ENCODE measurements around the gene GSG1.
"Not testable (repeated sequence)": the region's sequence is repeated elsewhere in the genome, so short reads cannot be mapped to it uniquely, and the experiment has no call there.

The GSG1 gene

GRCh38 chr12:13093191-13093847 lies 10.1 kb downstream of the GSG1 start:
- no peak overlapping the region for H3K4me3 ChIP-seq (ENCODE audit: extremely low read depth, insufficient read depth, low read length, poor library complexity, severe bottlenecking)
- WGBS, 2 experiments (ENCODE audit: insufficient coverage in 2 of 2), result 76 to 84% methylated on average over 6 to 7 of the region's 7 CpGs
- H3K36me3 ChIP-seq (ENCODE audit: control insufficient read depth, insufficient read depth, low read length), result no peaks in the 10 kb centered on the region
- peaks cover 27% of the 10 kb centered on the region for H3K4me1 ChIP-seq (ENCODE audit: control insufficient read depth, insufficient read depth, low read length, poor library complexity, severe bottlenecking)
- no peaks in the 10 kb centered on the region for H3K9me3 ChIP-seq (ENCODE audit: control insufficient read depth, low read length)
- H3K27ac ChIP-seq (ENCODE audit: low read depth, low read length, severe bottlenecking), result no peak overlapping the region

- H3K4me1 ChIP-seq (ENCODE audit: control insufficient read depth, insufficient read depth, low read length, poor library complexity, severe bottlenecking), result peaks cover 16% of the 10 kb centered on the region
- 97 to 98% methylated on average over 3 to 5 of the region's 6 CpGs for WGBS, 2 experiments (ENCODE audit: insufficient coverage in 2 of 2)
Observed at GRCh38 chr12:13091832-13092231, 11.6 kb downstream of the GSG1 start.

GRCh38 chr12:13090054-13090453 lies 13.4 kb downstream of the GSG1 start:
- no peaks in the 10 kb centered on the region for H3K9me3 ChIP-seq (ENCODE audit: control insufficient read depth, low read length)
- H3K27ac ChIP-seq (ENCODE audit: low read depth, low read length, severe bottlenecking), result no peak overlapping the region
- peaks cover under 1% of the 10 kb centered on the region for H3K36me3 ChIP-seq (ENCODE audit: control insufficient read depth, insufficient read depth, low read length)
- peaks cover 14% of the 10 kb centered on the region for H3K4me1 ChIP-seq (ENCODE audit: control insufficient read depth, insufficient read depth, low read length, poor library complexity, severe bottlenecking)
- 90 to 92% methylated on average over 2 to 3 of the region's 4 CpGs for WGBS, 2 experiments (ENCODE audit: insufficient coverage in 2 of 2)
- H3K4me3 ChIP-seq (ENCODE audit: extremely low read depth, insufficient read depth, low read length, poor library complexity, severe bottlenecking), result no peak overlapping the region

More at GRCh38 chr12:13091832-13092231, 11.6 kb downstream of the GSG1 start:
- no peaks in the 10 kb centered on the region for H3K36me3 ChIP-seq (ENCODE audit: control insufficient read depth, insufficient read depth, low read length)
- no peak overlapping the region for H3K27ac ChIP-seq (ENCODE audit: low read depth, low read length, severe bottlenecking)
- H3K4me3 ChIP-seq (ENCODE audit: extremely low read depth, insufficient read depth, low read length, poor library complexity, severe bottlenecking), result no peak overlapping the region
- H3K9me3 ChIP-seq (ENCODE audit: control insufficient read depth, low read length), result no peaks in the 10 kb centered on the region

- Histone ChIP-seq H3K9me3 (ENCODE audit: control insufficient read depth, low read length) (no peaks in the 10 kb centered on the region), H3K4me3 (ENCODE audit: extremely low read depth, insufficient read depth, low read length, poor library complexity, severe bottlenecking) (no peak overlapping the region), H3K4me1 (ENCODE audit: control insufficient read depth, insufficient read depth, low read length, poor library complexity, severe bottlenecking) (peaks cover 9% of the 10 kb centered on the region), H3K27ac (ENCODE audit: low read depth, low read length, severe bottlenecking) (no peak overlapping the region), H3K36me3 (ENCODE audit: control insufficient read depth, insufficient read depth, low read length) (peaks cover 9% of the 10 kb centered on the region)
- no CpG with 5 or more reads among the region's 4 CpGs for WGBS, 2 experiments (ENCODE audit: insufficient coverage in 2 of 2)
Observed at GRCh38 chr12:13088496-13088895, 15.0 kb downstream of the GSG1 start.

- Histone ChIP-seq H3K9me3 (ENCODE audit: control insufficient read depth, low read length) (no peaks in the 10 kb centered on the region), H3K27ac (ENCODE audit: low read depth, low read length, severe bottlenecking) (no peak overlapping the region), H3K4me1 (ENCODE audit: control insufficient read depth, insufficient read depth, low read length, poor library complexity, severe bottlenecking) (peaks cover 7% of the 10 kb centered on the region), H3K4me3 (ENCODE audit: extremely low read depth, insufficient read depth, low read length, poor library complexity, severe bottlenecking) (no peak overlapping the region), H3K36me3 (ENCODE audit: control insufficient read depth, insufficient read depth, low read length) (peaks cover 9% of the 10 kb centered on the region)
- WGBS, 2 experiments (ENCODE audit: insufficient coverage in 2 of 2), result 50 to 63% methylated on average over 3 to 4 of the region's 5 CpGs
Observed at GRCh38 chr12:13087766-13088165, 15.7 kb downstream of the GSG1 start.

- Histone ChIP-seq H3K4me3 (ENCODE audit: extremely low read depth, insufficient read depth, low read length, poor library complexity, severe bottlenecking) (no peak overlapping the region), H3K27ac (ENCODE audit: low read depth, low read length, severe bottlenecking) (no peak overlapping the region)
- 90 to 94% methylated on average over 6 of the region's 7 CpGs for WGBS, 2 experiments (ENCODE audit: insufficient coverage in 2 of 2)
Observed at GRCh38 chr12:13085968-13086686, 17.3 kb downstream of the GSG1 start.

GRCh38 chr12:13084898-13085640 lies 18.4 kb downstream of the GSG1 start:
- no peak overlapping the region for H3K27ac ChIP-seq (ENCODE audit: low read depth, low read length, severe bottlenecking)
- peaks cover 7% of the 10 kb centered on the region for H3K4me1 ChIP-seq (ENCODE audit: control insufficient read depth, insufficient read depth, low read length, poor library complexity, severe bottlenecking)
- no peak overlapping the region for H3K4me3 ChIP-seq (ENCODE audit: extremely low read depth, insufficient read depth, low read length, poor library complexity, severe bottlenecking)
- H3K9me3 ChIP-seq (ENCODE audit: control insufficient read depth, low read length), result no peaks in the 10 kb centered on the region
- 95 to 100% methylated on average over 5 to 7 of the region's 11 CpGs for WGBS, 2 experiments (ENCODE audit: insufficient coverage in 2 of 2)
- peaks cover 9% of the 10 kb centered on the region for H3K36me3 ChIP-seq (ENCODE audit: control insufficient read depth, insufficient read depth, low read length)

More at GRCh38 chr12:13085968-13086686, 17.3 kb downstream of the GSG1 start:
- Histone ChIP-seq H3K4me1 (ENCODE audit: control insufficient read depth, insufficient read depth, low read length, poor library complexity, severe bottlenecking) (peaks cover 7% of the 10 kb centered on the region), H3K9me3 (ENCODE audit: control insufficient read depth, low read length) (no peaks in the 10 kb centered on the region), H3K36me3 (ENCODE audit: control insufficient read depth, insufficient read depth, low read length) (peaks cover 9% of the 10 kb centered on the region)

GRCh38 chr12:13083638-13084037 lies 19.8 kb downstream of the GSG1 start:
- H3K36me3 ChIP-seq (ENCODE audit: control insufficient read depth, insufficient read depth, low read length), result peaks cover 19% of the 10 kb centered on the region
- 100% methylated on average over 1 of the region's 5 CpGs for WGBS, 2 experiments (ENCODE audit: insufficient coverage in 2 of 2)
- H3K9me3 ChIP-seq (ENCODE audit: control insufficient read depth, low read length); H3K27ac ChIP-seq (ENCODE audit: low read depth, low read length, severe bottlenecking); H3K4me1 ChIP-seq (ENCODE audit: control insufficient read depth, insufficient read depth, low read length, poor library complexity, severe bottlenecking); H3K4me3 ChIP-seq (ENCODE audit: extremely low read depth, insufficient read depth, low read length, poor library complexity, severe bottlenecking): not testable (repeated sequence)

GRCh38 chr12:13082861-13083260 lies 20.6 kb downstream of the GSG1 start:
- Histone ChIP-seq H3K9me3 (ENCODE audit: control insufficient read depth, low read length) (no peaks in the 10 kb centered on the region), H3K4me1 (ENCODE audit: control insufficient read depth, insufficient read depth, low read length, poor library complexity, severe bottlenecking) (peaks cover 7% of the 10 kb centered on the region), H3K36me3 (ENCODE audit: control insufficient read depth, insufficient read depth, low read length) (peaks cover 19% of the 10 kb centered on the region), H3K27ac (ENCODE audit: low read depth, low read length, severe bottlenecking) (no peak overlapping the region), H3K4me3 (ENCODE audit: extremely low read depth, insufficient read depth, low read length, poor library complexity, severe bottlenecking) (no peak overlapping the region)
- WGBS, 2 experiments (ENCODE audit: insufficient coverage in 2 of 2), result no CpG with 5 or more reads among the region's 2 CpGs

- Histone ChIP-seq H3K9me3 (ENCODE audit: control insufficient read depth, low read length) (no peaks in the 10 kb centered on the region), H3K36me3 (ENCODE audit: control insufficient read depth, insufficient read depth, low read length) (peaks cover 29% of the 10 kb centered on the region), H3K4me1 (ENCODE audit: control insufficient read depth, insufficient read depth, low read length, poor library complexity, severe bottlenecking) (no peaks in the 10 kb centered on the region), H3K27ac (ENCODE audit: low read depth, low read length, severe bottlenecking) (no peak overlapping the region), H3K4me3 (ENCODE audit: extremely low read depth, insufficient read depth, low read length, poor library complexity, severe bottlenecking) (no peak overlapping the region)
- no CpG with 5 or more reads among the region's 3 CpGs for WGBS, 2 experiments (ENCODE audit: insufficient coverage in 2 of 2)
Observed at GRCh38 chr12:13080266-13080665, 23.2 kb downstream of the GSG1 start.
